H9 (cell line): ENCODE results near the gene MGAT5. TPM values are rescaled to one million over a fixed set of nuclear protein-coding genes. Genes with fewer than 3 reads are reported as not detected.
A peak's percentile ranks its signal among the peaks of the same experiment; 100 is the strongest.

ENCODE experiments used
- DNase-seq: peaks from one replicate; pipeline ENCODE4 v3.0.0-alpha.2; 2017
- H2AFZ ChIP-seq: one replicate; pipeline ENCODE4 v1.6.1; 2013; ENCODE audit warnings: mild to moderate bottlenecking, low read length, control low read depth, moderate library complexity
- H2AK5ac ChIP-seq: 2 replicates; pipeline ENCODE4 v1.6.1; 2013; ENCODE audit warnings: low read length, control low read depth, mixed read lengths; ENCODE audit not compliant: insufficient read length
- H2BK120ac ChIP-seq: one replicate; pipeline ENCODE4 v1.6.1; 2013; ENCODE audit warnings: low read depth, mild to moderate bottlenecking, low read length, control low read depth, inconsistent platforms; ENCODE audit not compliant: poor library complexity, severe bottlenecking
- H2BK12ac ChIP-seq: 2 replicates; pipeline ENCODE4 v1.6.1; 2013; ENCODE audit warnings: low read length, control low read depth, mixed read lengths, low read depth; ENCODE audit not compliant: insufficient read length
- H2BK15ac ChIP-seq: 2 replicates; pipeline ENCODE4 v1.6.1; 2013; ENCODE audit warnings: low read depth, low read length, control low read depth
- H2BK20ac ChIP-seq: one replicate; pipeline ENCODE4 v1.6.1; 2013; ENCODE audit warnings: low read depth, mild to moderate bottlenecking, low read length, control low read depth, inconsistent platforms; ENCODE audit not compliant: poor library complexity, severe bottlenecking
- H2BK5ac ChIP-seq: 2 replicates; pipeline ENCODE4 v1.6.1; 2013; ENCODE audit warnings: low read length, control low read depth, mixed read lengths; ENCODE audit not compliant: insufficient read length
- H3K14ac ChIP-seq: 2 replicates; pipeline ENCODE4 v1.6.1; 2013; ENCODE audit warnings: low read length, control low read depth; ENCODE audit not compliant: insufficient read depth
- H3K18ac ChIP-seq: 2 replicates; pipeline ENCODE4 v1.6.1; 2013; ENCODE audit warnings: low read depth, mild to moderate bottlenecking, mixed read lengths, low read length, control low read depth; ENCODE audit not compliant: insufficient read length
- H3K23ac ChIP-seq: 2 replicates; pipeline ENCODE4 v1.6.1; 2013; ENCODE audit warnings: low read length, control low read depth, mixed read lengths, low read depth; ENCODE audit not compliant: insufficient read length
- H3K23me2 ChIP-seq: 2 replicates; pipeline ENCODE4 v1.6.1; 2013; ENCODE audit warnings: low read depth, mild to moderate bottlenecking, mixed read lengths, low read length, control low read depth; ENCODE audit not compliant: insufficient read length, poor library complexity, severe bottlenecking
- H3K27ac ChIP-seq: 2 replicates; pipeline ENCODE4 v1.5.1; 2013; ENCODE audit warnings: low read length, control low read depth, mixed read lengths, low read depth; ENCODE audit not compliant: insufficient read length
- H3K27me3 ChIP-seq: 2 replicates; pipeline ENCODE4 v1.6.1; 2013; ENCODE audit warnings: low read length, control low read depth, inconsistent platforms; ENCODE audit not compliant: insufficient read depth
- H3K4ac ChIP-seq: 2 replicates; pipeline ENCODE4 v1.6.1; 2013; ENCODE audit warnings: low read depth, mild to moderate bottlenecking, control low read depth, inconsistent platforms, low read length, moderate library complexity
- H3K4me1 ChIP-seq: 2 replicates; pipeline ENCODE4 v1.6.1; 2013; ENCODE audit warnings: low read length, control low read depth, inconsistent platforms; ENCODE audit not compliant: insufficient read depth
- H3K4me2 ChIP-seq: 2 replicates; pipeline ENCODE4 v1.6.1; 2013; ENCODE audit warnings: low read length, control low read depth, mixed read lengths; ENCODE audit not compliant: insufficient read length, insufficient read depth
- H3K56ac ChIP-seq: 2 replicates; pipeline ENCODE4 v1.6.1; 2013; ENCODE audit warnings: low read depth, mild to moderate bottlenecking, mixed read lengths, low read length, control low read depth; ENCODE audit not compliant: insufficient read length
- H3K79me1 ChIP-seq: 2 replicates; pipeline ENCODE4 v1.6.1; 2013; ENCODE audit warnings: low read depth, mild to moderate bottlenecking, moderate library complexity, low read length, control low read depth, inconsistent platforms; ENCODE audit not compliant: insufficient read depth, poor library complexity, severe bottlenecking
- H3K79me2 ChIP-seq: 2 replicates; pipeline ENCODE4 v1.6.1; 2013; ENCODE audit warnings: low read length, control low read depth, inconsistent platforms; ENCODE audit not compliant: insufficient read depth
- H3K9ac ChIP-seq: 2 replicates; pipeline ENCODE4 v1.6.1; 2013; ENCODE audit warnings: low read length, control low read depth, mixed read lengths; ENCODE audit not compliant: insufficient read length; ENCODE audit errors: extremely low read depth
- H3K9me3 ChIP-seq: one replicate; pipeline ENCODE4 v1.6.1; 2013; ENCODE audit warnings: low read depth, low read length, inconsistent platforms; ENCODE audit not compliant: control insufficient read depth
- H3T11ph ChIP-seq: one replicate; pipeline ENCODE4 v1.6.1; 2013; ENCODE audit warnings: mild to moderate bottlenecking, low read length, control low read depth, inconsistent platforms
- H4K20me1 ChIP-seq: one replicate; pipeline ENCODE4 v1.6.1; 2013; ENCODE audit not compliant: control insufficient read depth, insufficient read length, insufficient read depth
- H4K5ac ChIP-seq: 2 replicates; pipeline ENCODE4 v1.6.1; 2013; ENCODE audit warnings: low read depth, mild to moderate bottlenecking, mixed read lengths, low read length, control low read depth; ENCODE audit not compliant: insufficient read length
- H4K8ac ChIP-seq: replicated peaks from 2 replicates; pipeline ENCODE4 v1.6.1; 2013; ENCODE audit warnings: low read length, control low read depth, mixed read lengths, low read depth; ENCODE audit not compliant: insufficient read length
- H4K91ac ChIP-seq: 2 replicates; pipeline ENCODE4 v1.6.1; 2013; ENCODE audit warnings: low read depth, mild to moderate bottlenecking, moderate library complexity, mixed read lengths, low read length, control low read depth; ENCODE audit not compliant: insufficient read length
- H3K27ac Mint-ChIP-seq, 3 experiments: 2 replicates in 2 of 3; 3 replicates in 1 of 3; pipeline ENCODE4 v1.8.0; 2020 to 2021; ENCODE audit warnings: mixed read lengths in 3 of 3, mild to moderate bottlenecking in 1 of 3, moderate library complexity in 1 of 3
- H3K27me3 Mint-ChIP-seq: 2 replicates; pipeline ENCODE4 v1.8.0; 2021; ENCODE audit warnings: low read depth, mild to moderate bottlenecking, moderate library complexity, mixed read lengths
- H3K36me3 Mint-ChIP-seq, 3 experiments: 2 replicates in 2 of 3; 3 replicates in 1 of 3; pipeline ENCODE4 v1.8.0; 2020 to 2021; ENCODE audit warnings: low read depth in 3 of 3, mixed read lengths in 3 of 3; ENCODE audit not compliant: insufficient read depth in 1 of 3
- H3K4me1 Mint-ChIP-seq, 2 experiments: 2 replicates each; pipeline ENCODE4 v1.8.0; 2020; ENCODE audit warnings: mixed read lengths in 2 of 2
- H3K4me3 Mint-ChIP-seq, 2 experiments: 2 replicates in 1 of 2; 3 replicates in 1 of 2; pipeline ENCODE4 v1.8.0; 2020 to 2021; ENCODE audit warnings: mild to moderate bottlenecking in 2 of 2, mixed read lengths in 2 of 2, moderate library complexity in 1 of 2
- H3K9me3 Mint-ChIP-seq, 2 experiments: 2 replicates in 1 of 2; 3 replicates in 1 of 2; pipeline ENCODE4 v1.8.0; 2020; ENCODE audit warnings: mild to moderate bottlenecking in 2 of 2, mixed read lengths in 2 of 2, moderate library complexity in 1 of 2
- WGBS: extraction: QIAGEN DNeasy Blood & Tissue Kit; methylation state at CpG from one replicate; pipeline ENCODE4 v1.1.7; 2013; ENCODE audit warnings: missing lambda C conversion rate, low lambda C conversion rate, mixed read lengths; ENCODE audit not compliant: insufficient read length; ENCODE audit errors: extremely low coverage; 5-methylcytosine and 5-hydroxymethylcytosine counted together
- total RNA-seq: library from RNA; stranded (reverse); gene quantifications from 2 replicates; pipeline ENCODE4 v1.2.1, GENCODE V29; 2021
- TF ChIP-seq, protein P1 (sequence below): fragments of 200-600 bp; sonication (generic); conservative IDR thresholded peaks from 3 replicates; pipeline ENCODE4 v1.8.0; 2021; ENCODE audit warnings: antibody characterized with exemption, mild to moderate bottlenecking

Gene MGAT5
- total RNA-seq, 1 experiment from 2014 or later, result 25.7 TPM

DNA sequence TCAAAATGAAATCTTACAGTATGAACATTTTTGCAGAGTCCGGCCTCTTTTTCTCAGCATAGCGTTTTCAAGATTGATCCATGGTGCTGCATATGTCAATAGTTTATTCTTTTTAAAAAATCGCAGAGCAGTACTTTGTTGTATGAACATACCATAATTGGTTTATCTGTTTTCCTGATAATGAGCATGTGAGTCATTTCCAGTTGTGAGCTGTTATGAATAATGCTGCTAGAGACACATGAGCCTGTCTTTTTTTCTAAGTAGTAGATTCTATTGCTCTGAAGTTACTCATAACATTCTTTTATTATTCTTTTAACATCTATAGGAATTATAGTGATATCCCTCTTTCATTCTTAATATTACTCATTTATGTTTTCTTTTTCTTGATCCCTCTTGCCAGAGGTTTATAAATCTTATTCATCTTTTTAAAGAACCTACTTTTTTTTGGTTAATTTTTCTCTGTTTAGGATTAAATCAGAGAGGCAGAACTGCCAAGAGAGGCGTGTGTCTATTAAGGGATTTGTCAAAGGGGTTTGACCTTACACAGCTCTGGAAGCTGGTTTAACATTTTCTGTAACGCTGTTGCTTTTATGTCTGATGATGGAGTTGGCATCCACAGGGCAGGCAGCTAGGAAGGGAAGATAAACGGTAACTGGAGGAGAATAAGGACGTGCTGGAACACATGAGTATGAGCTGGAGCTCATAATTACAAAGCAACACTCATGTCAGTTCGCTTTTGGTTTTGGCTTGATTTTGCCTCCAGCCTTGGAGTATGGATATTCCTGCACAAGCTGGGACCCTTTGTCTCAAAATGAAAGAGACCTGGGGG, 47.4 kb downstream of the MGAT5 start:
- Histone ChIP-seq H4K91ac (no peak overlapping the region), H3K9ac (no peak overlapping the region), H3K23me2 (no peaks in the 10 kb centered on the region), H2BK15ac (no peak overlapping the region), H3K4ac (no peak overlapping the region), H3K79me1 (no peaks in the 10 kb centered on the region), H3T11ph (no peak overlapping the region), H3K79me2 (no peaks in the 10 kb centered on the region), H2BK120ac (no peak overlapping the region), H4K8ac (no peak overlapping the region), H3K14ac (no peak overlapping the region), H2AFZ (no peak overlapping the region), H3K18ac (no peak overlapping the region), H3K9me3 (no peaks in the 10 kb centered on the region), H2AK5ac (no peak overlapping the region), H4K5ac (no peak overlapping the region), H3K23ac (peak overlapping the region; percentile 87), H3K4me2 (no peak overlapping the region), H3K27ac (no peak overlapping the region), H3K56ac (no peak overlapping the region), H3K4me1 (peaks cover 3% of the 10 kb centered on the region; the same call in 1 of the 2 replicates), H3K27me3 (no peaks in the 10 kb centered on the region), H2BK20ac (no peak overlapping the region), H2BK12ac (no peak overlapping the region), H4K20me1 (no peaks in the 10 kb centered on the region), H2BK5ac (no peak overlapping the region)
- no CpG with 5 or more reads among the region's 8 CpGs for WGBS
- Mint-ChIP-seq H3K4me3 (no peak overlapping the region), H3K4me1 (peaks cover 22 to 24% of the 10 kb centered on the region in 2 experiments), H3K9me3 (no peaks in the 10 kb centered on the region; a peak in 1 of 5 replicates), H3K27me3 (no peaks in the 10 kb centered on the region), H3K27ac (no peak overlapping the region), H3K36me3 (no peaks in the 10 kb centered on the region)
- TF ChIP-seq, protein P1, sequence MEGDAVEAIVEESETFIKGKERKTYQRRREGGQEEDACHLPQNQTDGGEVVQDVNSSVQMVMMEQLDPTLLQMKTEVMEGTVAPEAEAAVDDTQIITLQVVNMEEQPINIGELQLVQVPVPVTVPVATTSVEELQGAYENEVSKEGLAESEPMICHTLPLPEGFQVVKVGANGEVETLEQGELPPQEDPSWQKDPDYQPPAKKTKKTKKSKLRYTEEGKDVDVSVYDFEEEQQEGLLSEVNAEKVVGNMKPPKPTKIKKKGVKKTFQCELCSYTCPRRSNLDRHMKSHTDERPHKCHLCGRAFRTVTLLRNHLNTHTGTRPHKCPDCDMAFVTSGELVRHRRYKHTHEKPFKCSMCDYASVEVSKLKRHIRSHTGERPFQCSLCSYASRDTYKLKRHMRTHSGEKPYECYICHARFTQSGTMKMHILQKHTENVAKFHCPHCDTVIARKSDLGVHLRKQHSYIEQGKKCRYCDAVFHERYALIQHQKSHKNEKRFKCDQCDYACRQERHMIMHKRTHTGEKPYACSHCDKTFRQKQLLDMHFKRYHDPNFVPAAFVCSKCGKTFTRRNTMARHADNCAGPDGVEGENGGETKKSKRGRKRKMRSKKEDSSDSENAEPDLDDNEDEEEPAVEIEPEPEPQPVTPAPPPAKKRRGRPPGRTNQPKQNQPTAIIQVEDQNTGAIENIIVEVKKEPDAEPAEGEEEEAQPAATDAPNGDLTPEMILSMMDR, result no peak
- DNase-seq, result no peak
